HUES6 (cell line): Measurements from ENCODE around the gene BAIAP2.

Experiments used
- H3K27ac ChIP-seq: 2 replicates; pipeline ENCODE4 v1.7.0; 2013; ENCODE audit warnings: low read depth, mild to moderate bottlenecking, low read length, inconsistent platforms
- H3K27me3 ChIP-seq: 2 replicates; pipeline ENCODE4 v1.6.1; 2013; ENCODE audit warnings: low read length; ENCODE audit not compliant: control insufficient read depth, insufficient read depth
- H3K36me3 ChIP-seq: 2 replicates; pipeline ENCODE4 v1.6.1; 2013; ENCODE audit warnings: low read length; ENCODE audit not compliant: control insufficient read depth, insufficient read depth
- H3K4me1 ChIP-seq: 2 replicates; pipeline ENCODE4 v1.6.1; 2013; ENCODE audit warnings: low read length; ENCODE audit not compliant: control insufficient read depth, insufficient read depth
- H3K4me3 ChIP-seq: 2 replicates; pipeline ENCODE4 v1.5.1; 2013; ENCODE audit warnings: low read depth, low read length
- H3K9ac ChIP-seq: one replicate; pipeline ENCODE4 v1.6.1; 2013; ENCODE audit warnings: mild to moderate bottlenecking, low read length
- H3K9me3 ChIP-seq: 2 replicates; pipeline ENCODE4 v1.6.1; 2013; ENCODE audit warnings: low read depth, low read length; ENCODE audit not compliant: control insufficient read depth, insufficient read depth

BAIAP2 gene

DNA sequence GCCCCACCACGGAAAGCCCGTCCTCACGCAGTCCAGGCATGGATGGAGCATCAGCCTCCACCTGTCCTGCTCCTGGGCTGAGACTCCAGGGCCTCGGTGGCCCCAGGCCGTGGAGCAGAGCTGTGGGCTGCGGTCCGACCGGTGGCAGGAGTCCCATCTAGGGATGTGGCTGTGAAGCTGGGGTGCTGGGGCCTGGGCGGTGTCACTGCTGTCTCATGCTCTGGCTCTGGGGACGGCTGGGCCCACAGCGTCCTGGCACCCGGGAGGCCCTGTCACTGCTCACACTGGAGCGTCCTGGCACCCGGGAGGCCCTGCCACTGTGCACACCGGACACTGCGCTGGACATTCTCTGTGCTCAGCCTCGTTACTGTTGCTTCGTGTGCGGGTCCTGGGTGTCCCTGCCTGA, 8.4 kb downstream of the BAIAP2 start:
- no peaks in the 10 kb centered on the region for H3K36me3 ChIP-seq
- H3K27me3 ChIP-seq: no peaks in the 10 kb centered on the region
- H3K4me3 ChIP-seq: no peak overlapping the region
- peak overlapping the region; percentile 43 for H3K9ac ChIP-seq
- 0 out of 2 replicates have a peak overlapping the region, but pooled peaks have one; percentile 26 for H3K27ac ChIP-seq
- peaks cover 30% of the 10 kb centered on the region for H3K4me1 ChIP-seq
- H3K9me3 ChIP-seq: no peaks in the 10 kb centered on the region

DNA sequence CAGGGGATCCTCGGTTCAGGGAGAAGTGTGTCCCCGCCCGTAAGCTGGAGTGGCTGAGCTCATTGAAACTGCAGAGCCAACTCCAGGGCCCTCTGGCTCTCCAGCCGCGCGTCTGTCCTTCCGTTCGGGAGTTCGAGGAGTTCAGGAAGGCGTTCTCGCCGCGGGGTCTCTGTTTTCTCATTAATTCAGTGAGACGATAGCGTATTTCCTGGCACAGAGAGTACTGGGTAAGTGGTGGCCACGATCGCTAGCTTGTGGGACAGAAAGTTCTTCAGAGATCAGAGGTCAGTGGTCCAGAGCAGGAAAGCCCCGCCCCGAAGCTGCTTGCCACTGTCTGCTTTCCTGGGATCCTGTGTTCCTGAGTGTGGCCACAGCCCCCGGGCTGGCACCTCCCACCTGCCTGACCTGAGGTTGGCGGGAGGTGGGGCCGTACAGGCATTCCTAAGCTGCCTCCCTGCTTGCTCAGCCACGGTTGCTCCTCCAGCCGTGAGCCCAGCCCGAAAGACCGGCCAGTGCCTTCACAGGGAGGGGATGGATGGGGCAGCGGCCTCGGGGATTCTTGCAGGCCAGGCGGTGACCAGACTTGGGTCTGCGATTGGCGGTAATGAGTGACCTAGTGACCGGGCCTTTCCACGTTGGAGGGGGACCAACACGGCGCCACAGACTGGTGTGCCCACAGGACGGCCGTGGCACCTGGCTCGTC, 8.9 kb downstream of the BAIAP2 start:
- no peaks in the 10 kb centered on the region for H3K9me3 ChIP-seq

DNA sequence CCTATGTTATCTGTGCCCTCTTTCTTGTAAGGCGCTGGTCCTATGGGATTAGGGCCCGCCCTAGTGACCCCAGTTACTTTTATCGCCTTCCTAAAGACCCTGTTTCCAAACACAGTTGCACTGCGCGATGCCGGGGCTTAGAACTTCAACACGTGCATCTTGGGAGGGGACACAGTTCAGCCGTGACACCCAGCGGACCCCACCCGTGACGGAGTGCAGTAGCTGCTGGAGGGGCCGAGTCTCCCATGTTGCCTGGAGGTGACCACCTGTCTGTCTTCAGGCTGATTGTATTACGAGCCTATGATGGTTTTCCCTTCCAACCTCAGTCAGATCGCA, 9.4 kb downstream of the BAIAP2 start:
- 0 out of 2 replicates have a peak overlapping the region, but pooled peaks have one; percentile 26 for H3K27ac ChIP-seq
- H3K9ac ChIP-seq: no peak overlapping the region
- no peaks in the 10 kb centered on the region for H3K27me3 ChIP-seq
- no peaks in the 10 kb centered on the region for H3K36me3 ChIP-seq
- no peak overlapping the region for H3K4me3 ChIP-seq
- peaks cover 32% of the 10 kb centered on the region for H3K4me1 ChIP-seq
- H3K9me3 ChIP-seq: no peaks in the 10 kb centered on the region

More for the DNA sequence above, 8.9 kb downstream of the BAIAP2 start:
- Histone ChIP-seq H3K27ac (0 out of 2 replicates have a peak overlapping the region, but pooled peaks have one; percentile 26), H3K4me1 (peaks cover 30% of the 10 kb centered on the region), H3K9ac (peak overlapping the region; percentile 43), H3K36me3 (no peaks in the 10 kb centered on the region), H3K4me3 (no peak overlapping the region), H3K27me3 (no peaks in the 10 kb centered on the region)

DNA sequence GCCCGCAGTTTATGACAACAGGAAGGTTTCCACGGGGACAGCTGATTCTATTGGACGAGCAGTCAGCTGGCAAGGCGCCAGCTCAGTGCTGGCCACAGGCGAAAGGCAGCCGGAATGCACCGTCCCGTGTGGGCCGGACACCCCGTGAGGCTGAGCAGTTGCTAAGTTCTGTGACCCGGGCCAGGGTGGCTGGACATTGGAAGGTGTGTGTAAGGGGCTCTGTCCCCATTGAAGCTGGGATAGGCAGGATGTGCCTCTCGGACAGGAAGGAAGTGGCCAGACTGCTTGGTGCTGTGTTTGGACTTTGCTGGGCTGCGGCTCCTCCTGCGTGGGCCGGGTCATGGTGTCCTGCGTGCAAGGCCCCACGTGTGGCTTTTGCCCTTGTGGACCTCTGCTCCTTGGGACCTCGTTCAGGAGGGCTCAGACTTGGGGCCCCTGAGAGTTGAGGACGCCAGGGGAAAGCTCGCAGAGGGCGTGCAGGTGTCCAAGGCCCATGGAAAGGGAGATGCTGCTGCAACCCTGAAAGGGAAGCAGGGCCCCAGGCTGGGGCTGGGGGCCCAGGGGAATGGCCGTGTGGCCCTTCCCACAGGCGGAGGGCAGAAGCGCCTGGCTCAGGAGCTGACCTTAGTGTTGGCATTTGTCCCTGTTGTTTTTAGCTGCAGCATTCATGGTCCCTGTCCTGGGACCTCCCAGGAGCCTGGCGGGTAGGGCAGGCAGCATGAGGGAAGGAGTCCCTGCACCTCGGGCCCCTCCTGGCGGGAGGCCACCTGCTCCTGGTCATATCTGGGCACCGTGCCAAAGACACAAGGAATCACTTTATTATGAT, 10.0 kb downstream of the BAIAP2 start:
- no peaks in the 10 kb centered on the region for H3K36me3 ChIP-seq
- H3K27ac ChIP-seq: no peak overlapping the region
- H3K27me3 ChIP-seq: no peaks in the 10 kb centered on the region
- peaks cover 31% of the 10 kb centered on the region for H3K4me1 ChIP-seq
- H3K9ac ChIP-seq: no peak overlapping the region
- H3K4me3 ChIP-seq: no peak overlapping the region
- no peaks in the 10 kb centered on the region for H3K9me3 ChIP-seq

DNA sequence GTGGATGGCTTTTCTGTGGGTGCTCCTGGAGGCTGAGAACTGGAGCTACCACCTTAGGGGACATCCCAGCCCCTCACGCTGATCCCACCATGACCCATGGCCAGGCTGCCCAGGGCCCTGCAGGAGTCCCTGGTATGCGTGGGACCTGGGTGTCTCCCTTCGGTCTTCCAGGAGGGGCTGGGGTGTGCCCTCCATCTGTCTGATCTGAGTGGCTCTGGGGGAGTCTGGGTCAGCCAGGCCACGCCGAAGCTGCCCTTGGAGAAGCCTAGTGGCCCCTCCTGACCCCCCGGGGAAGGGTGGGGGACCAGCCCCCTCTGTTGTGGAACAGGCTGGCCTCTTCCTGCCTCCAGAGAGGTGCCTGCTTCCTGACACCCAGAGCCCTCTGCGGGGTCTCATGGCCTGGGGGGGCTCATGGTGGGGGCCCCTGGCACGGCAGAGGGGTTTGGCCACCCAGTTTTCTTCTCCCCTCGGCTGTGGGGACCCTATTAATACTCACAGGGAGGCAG, 10.7 kb downstream of the BAIAP2 start:
- Histone ChIP-seq H3K27me3 (no peaks in the 10 kb centered on the region), H3K27ac (no peak overlapping the region), H3K9me3 (no peaks in the 10 kb centered on the region), H3K4me3 (no peak overlapping the region), H3K36me3 (no peaks in the 10 kb centered on the region), H3K4me1 (peaks cover 29% of the 10 kb centered on the region), H3K9ac (no peak overlapping the region)

DNA sequence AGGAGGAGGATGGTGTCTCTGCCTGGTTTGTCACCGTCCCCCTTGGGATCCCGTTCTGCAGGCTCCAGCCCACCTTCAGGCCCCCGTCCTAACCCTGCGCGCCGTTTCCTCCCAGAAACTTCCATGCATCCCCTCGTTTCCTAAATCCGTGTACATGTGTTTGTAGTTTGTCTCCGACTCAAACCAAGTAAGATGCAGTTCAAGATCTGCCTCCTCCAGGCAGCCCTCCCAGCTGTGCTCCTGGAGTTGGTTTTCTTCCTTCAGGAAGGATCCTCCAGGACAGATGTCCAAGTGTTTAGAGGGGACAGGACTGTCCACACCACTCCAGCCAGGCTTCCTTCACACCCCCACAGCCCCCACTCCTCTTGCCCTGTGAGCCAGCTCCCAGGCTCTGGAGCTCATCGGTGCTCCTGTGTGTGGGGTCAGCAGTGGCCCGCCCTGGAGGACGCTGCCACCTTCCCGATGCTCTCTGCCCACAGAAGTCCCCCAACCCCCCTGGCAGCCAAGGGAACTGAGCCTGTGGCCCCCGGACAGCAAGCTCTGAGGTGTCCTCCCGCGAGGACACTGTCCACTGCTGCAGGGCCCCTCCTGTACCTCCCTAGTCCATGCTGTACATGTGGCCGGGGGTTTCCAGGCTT, 11.3 kb downstream of the BAIAP2 start:
- H3K27me3 ChIP-seq: no peaks in the 10 kb centered on the region
- H3K27ac ChIP-seq: no peak overlapping the region
- no peaks in the 10 kb centered on the region for H3K36me3 ChIP-seq
- peaks cover 30% of the 10 kb centered on the region for H3K4me1 ChIP-seq
- no peak overlapping the region for H3K9ac ChIP-seq
- no peak overlapping the region for H3K4me3 ChIP-seq
- no peaks in the 10 kb centered on the region for H3K9me3 ChIP-seq

DNA sequence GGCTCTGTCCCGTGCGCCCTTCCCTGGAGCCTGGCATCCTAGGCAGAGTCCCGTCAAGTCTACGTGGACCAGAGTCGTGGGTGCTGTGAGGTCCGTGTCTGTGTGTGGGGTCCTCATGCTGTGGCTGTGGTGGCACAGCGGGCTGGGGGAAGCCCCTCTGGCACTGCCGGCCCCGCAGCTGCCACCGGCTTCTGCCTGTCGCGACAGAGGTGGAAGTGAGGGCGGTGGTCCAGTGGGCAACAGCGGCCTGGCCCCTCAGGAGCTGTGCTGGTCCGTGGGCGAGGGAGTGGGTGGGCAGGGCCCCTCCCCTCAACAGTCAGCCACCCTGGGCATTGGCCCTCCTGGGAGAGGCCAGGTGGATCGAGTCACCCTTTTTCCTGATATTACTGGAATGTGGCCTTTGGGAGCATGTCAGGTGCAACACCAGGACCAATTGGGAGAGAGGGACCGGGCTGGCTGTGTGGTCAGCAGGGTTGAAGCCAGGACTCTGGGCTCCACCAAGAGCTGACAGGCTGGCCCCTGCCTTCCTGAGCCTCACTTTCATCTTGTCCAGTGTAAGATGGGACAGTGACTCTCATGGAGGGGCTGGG, 11.9 kb downstream of the BAIAP2 start:
- Histone ChIP-seq H3K27me3 (no peaks in the 10 kb centered on the region), H3K4me1 (peaks cover 33% of the 10 kb centered on the region)

DNA sequence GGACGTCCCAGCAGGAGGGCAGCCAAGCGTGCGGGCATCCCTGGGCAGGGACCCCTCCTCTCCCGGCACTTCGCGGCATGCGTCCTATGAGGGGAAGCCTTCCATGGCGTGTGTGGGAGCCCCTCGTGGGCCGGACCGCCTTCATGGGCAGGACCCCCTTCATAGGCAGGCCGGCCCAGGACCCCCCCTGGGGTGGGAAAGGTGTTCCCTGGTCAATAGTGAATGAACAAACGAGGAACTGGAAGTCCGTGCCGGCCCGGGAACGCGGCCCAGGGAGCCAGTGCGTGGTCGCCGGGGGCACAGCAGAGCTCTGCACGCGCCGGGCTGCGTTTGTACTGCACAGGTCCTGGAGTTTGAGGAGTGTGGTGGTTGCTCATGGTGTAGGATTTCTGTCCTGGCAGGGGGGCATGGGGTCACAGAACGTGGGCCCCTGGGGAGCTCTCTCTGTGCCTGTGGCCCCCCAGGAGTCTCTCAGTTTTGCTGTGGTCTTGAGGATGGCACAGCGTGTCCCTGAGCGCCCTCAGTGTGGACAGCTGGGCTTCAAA, 13.9 kb downstream of the BAIAP2 start:
- H3K9ac ChIP-seq: no peak overlapping the region

More for the DNA sequence above, 11.9 kb downstream of the BAIAP2 start:
- Histone ChIP-seq H3K4me3 (no peak overlapping the region), H3K36me3 (no peaks in the 10 kb centered on the region), H3K9ac (no peak overlapping the region), H3K27ac (no peak overlapping the region), H3K9me3 (no peaks in the 10 kb centered on the region)

DNA sequence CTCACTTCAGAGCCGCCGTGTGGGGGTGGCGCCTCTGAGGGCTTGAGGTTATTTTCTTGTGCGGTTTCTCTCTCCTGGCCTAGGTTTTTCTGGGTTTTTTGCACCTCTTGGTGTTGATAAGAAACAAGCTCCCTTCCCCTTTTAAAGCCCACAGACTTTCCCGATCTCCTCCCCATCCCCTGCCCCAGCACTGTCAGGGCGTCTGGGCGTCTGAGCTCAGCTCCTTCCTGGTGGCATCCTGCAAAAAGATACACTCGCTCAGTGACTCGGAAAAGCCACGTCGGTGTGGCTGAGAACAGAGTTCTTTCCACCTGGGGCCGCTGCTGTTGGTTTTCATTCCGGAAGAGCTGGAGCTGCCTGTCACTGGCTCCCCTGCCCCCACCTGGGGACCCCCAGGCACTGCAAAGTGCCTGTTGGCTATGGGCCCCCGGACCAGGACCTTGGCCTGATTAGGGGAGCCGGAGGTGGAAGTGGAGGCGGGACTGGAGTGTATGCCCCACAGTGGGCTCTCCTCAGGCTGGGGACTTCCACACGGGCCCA, 14.5 kb downstream of the BAIAP2 start:
- H3K4me3 ChIP-seq: no peak overlapping the region
- H3K9me3 ChIP-seq: no peaks in the 10 kb centered on the region
- H3K4me1 ChIP-seq: peaks cover 26% of the 10 kb centered on the region
- peak overlapping the region; percentile 71 for H3K27ac ChIP-seq
- H3K36me3 ChIP-seq: no peaks in the 10 kb centered on the region
- no peak overlapping the region for H3K9ac ChIP-seq
- no peaks in the 10 kb centered on the region for H3K27me3 ChIP-seq

More for the DNA sequence above, 13.9 kb downstream of the BAIAP2 start:
- H3K36me3 ChIP-seq: no peaks in the 10 kb centered on the region
- H3K4me3 ChIP-seq: no peak overlapping the region
- no peaks in the 10 kb centered on the region for H3K27me3 ChIP-seq
- H3K9me3 ChIP-seq: no peaks in the 10 kb centered on the region
- peaks cover 32% of the 10 kb centered on the region for H3K4me1 ChIP-seq
- H3K27ac ChIP-seq: peak overlapping the region; percentile 71; the same call in 1 of the 2 replicates

DNA sequence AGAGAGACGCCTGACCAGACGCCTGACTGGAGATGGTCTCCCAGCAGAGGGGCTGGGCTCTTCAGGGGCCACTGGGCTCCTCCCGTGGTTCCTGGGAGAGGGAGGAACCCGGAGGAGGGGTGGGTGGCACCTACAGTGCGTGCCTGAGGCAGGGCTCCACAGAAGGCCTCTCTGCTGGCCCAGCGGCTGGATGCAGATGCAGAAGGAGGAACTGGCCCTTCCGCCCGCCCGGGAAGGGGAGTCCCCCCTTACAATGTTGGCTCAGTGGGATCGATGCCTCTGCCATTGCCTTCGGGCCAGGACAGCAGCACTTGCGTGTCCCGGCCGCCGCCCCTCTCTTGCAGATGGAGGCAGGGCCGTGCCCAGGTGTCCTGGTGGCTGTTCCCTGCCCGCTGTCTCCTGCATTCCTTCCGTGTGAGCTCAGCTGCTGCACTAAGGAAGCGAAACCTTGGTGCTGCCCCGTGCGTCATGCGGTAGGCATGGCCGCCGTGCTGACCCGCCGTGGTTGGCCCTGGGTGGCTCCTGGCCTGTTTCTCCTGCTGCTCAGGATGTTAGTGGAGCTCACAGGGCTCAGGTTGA, 15.1 kb downstream of the BAIAP2 start:
- peaks cover 21% of the 10 kb centered on the region for H3K4me1 ChIP-seq
- H3K36me3 ChIP-seq: no peaks in the 10 kb centered on the region
- H3K27me3 ChIP-seq: no peaks in the 10 kb centered on the region
- H3K4me3 ChIP-seq: no peak overlapping the region
- H3K9me3 ChIP-seq: no peaks in the 10 kb centered on the region
- no peak overlapping the region for H3K9ac ChIP-seq
- H3K27ac ChIP-seq: peak overlapping the region; percentile 71; the same call in 1 of the 2 replicates
